Left lung (tissue), 10 donors: ENCODE measurements around the gene MTA1. TPM values are rescaled to one million over a fixed set of nuclear protein-coding genes. Genes with fewer than 3 reads are reported as not detected.

ENCODE experiments used
- ATAC-seq: fragments of 200-7000 bp; cut with Tn5 transposase; one replicate; pipeline ENCODE4 v1.9.1; 2020; ENCODE audit warnings: moderate library complexity
- DNase-seq, 4 donors: peaks; one replicate each; pipeline ENCODE4 v3.0.0-alpha.2; 2013 to 2020
- H3K27ac ChIP-seq, 2 donors: fragments of 200-600 bp; sonication (generic) in 1 of 2; one replicate each; pipeline versions ENCODE4 v1.5.0 to v1.8.0; 2020 to 2021
- H3K27me3 ChIP-seq, 2 donors: fragments of 200-600 bp; sonication (generic) in 1 of 2; one replicate each; pipeline versions ENCODE4 v1.5.0 to v1.8.0; 2020 to 2021
- H3K36me3 ChIP-seq, 2 donors: fragments of 200-600 bp; sonication (generic) in 1 of 2; one replicate each; pipeline versions ENCODE4 v1.5.0 to v1.8.0; 2020 to 2021
- H3K4me1 ChIP-seq, 2 donors: fragments of 200-600 bp; one replicate each; pipeline ENCODE4 v1.8.0; 2021
- H3K4me3 ChIP-seq, 2 donors: fragments of 200-600 bp; sonication (generic) in 1 of 2; one replicate each; pipeline versions ENCODE4 v1.5.0 to v1.8.0; 2020 to 2021; ENCODE audit warnings: mild to moderate bottlenecking in 1 of 2
- H3K9me3 ChIP-seq, 2 donors: fragments of 200-600 bp; sonication (generic) in 1 of 2; one replicate each; pipeline versions ENCODE4 v1.5.0 to v1.8.0; 2020 to 2021
- intact Hi-C, 2 donors: fragments of 100-400 bp; cut with DNase I; formaldehyde crosslinking; loops; one replicate each; pipeline versions ENCODE4 v1.11.2 to v1.14.2; 2022
- polyA plus RNA-seq, 6 donors: library from polyadenylated mRNA; unstranded; fragments of 120-200 nt; gene quantifications; one replicate each; pipeline ENCODE4 v1.2.1, GENCODE V29; 2013; ENCODE audit not compliant: insufficient read length in 6 of 6
- total RNA-seq, 2 donors: library from RNA; stranded (reverse); fragmentation: NEBNext Ultra II Directional; extraction: Animal tissue kit (Norgen Biotek cat#: 25700); gene quantifications; one replicate each; pipeline ENCODE4 v1.2.1, GENCODE V29; 2021
- TF ChIP-seq, protein P1 (sequence below), 2 donors: fragments of 200-600 bp; sonication (generic) in 1 of 2; IDR thresholded peaks; one replicate each; pipeline versions ENCODE4 v1.5.0 to v1.8.0; 2021; ENCODE audit warnings: antibody characterized with exemption in 2 of 2
- donor health status: DM: no; HTN: yes; CAD: no.
- donor health status: DM: no; HTN: no; CAD: no.

MTA1 gene
- total and polyA plus RNA-seq, 8 donors, result 60.6 to 165 (median 118) TPM

DNA sequence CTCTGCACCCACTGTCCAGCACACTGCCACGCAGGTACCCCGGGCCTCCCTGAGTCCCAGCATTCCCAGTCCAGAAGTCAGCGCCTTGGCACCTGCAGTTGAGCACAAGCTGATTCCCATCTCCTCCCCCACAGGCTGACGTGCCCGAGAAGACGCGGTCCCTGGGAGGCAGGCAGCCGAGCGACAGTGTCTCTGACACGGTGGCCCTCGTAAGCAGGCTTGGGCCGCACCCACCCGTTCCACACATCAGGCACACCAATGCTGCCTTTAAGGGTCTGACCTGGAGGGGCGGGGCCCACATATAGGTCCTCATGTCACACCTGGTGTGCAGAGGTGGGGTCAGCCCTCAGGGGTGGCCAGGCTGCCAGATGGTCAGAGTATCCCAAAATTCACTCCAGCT, 39.7 kb upstream of the MTA1 start:
- H3K27me3 ChIP-seq, result no peaks in the 10 kb centered on the region
- H3K4me1 ChIP-seq, result peaks cover 0 to 14% of the 10 kb centered on the region in 2 donors
- ATAC-seq (no peak), DNase-seq (peak in 1 of 4 donors; percentile 69)
- H3K27ac ChIP-seq, result no peak overlapping the region
- H3K9me3 ChIP-seq, result no peaks in the 10 kb centered on the region
- intact Hi-C loops, result no loop called here
- H3K4me3 ChIP-seq, result no peak overlapping the region
- peaks cover 0 to 54% of the 10 kb centered on the region in 2 donors for H3K36me3 ChIP-seq
- TF ChIP-seq, protein P1, sequence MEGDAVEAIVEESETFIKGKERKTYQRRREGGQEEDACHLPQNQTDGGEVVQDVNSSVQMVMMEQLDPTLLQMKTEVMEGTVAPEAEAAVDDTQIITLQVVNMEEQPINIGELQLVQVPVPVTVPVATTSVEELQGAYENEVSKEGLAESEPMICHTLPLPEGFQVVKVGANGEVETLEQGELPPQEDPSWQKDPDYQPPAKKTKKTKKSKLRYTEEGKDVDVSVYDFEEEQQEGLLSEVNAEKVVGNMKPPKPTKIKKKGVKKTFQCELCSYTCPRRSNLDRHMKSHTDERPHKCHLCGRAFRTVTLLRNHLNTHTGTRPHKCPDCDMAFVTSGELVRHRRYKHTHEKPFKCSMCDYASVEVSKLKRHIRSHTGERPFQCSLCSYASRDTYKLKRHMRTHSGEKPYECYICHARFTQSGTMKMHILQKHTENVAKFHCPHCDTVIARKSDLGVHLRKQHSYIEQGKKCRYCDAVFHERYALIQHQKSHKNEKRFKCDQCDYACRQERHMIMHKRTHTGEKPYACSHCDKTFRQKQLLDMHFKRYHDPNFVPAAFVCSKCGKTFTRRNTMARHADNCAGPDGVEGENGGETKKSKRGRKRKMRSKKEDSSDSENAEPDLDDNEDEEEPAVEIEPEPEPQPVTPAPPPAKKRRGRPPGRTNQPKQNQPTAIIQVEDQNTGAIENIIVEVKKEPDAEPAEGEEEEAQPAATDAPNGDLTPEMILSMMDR (IDR thresholded peaks at IDR 0.05), result no peak

DNA sequence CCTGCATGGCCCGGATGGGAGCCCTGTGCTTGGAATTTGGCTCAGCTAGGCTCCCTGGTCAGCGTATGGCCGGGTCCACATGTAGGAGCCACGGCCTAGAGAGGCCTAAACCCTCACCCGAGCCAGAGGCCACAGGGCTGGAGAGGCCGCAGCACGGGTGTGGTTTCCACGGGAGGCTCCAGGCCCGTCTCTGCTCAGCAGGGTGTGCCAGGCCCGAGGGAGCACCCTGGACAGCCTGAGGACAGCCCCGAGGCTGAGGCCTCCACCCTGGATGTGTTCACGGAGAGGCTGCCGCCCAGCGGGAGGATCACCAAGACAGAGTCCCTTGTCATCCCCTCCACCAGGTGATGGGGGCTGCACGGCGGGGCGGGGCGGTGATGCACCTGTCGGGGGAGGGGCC, 38.9 kb upstream of the MTA1 start:
- ATAC-seq (no peak), DNase-seq (peak in 1 of 4 donors; percentile 74)
- H3K36me3 ChIP-seq, result peaks cover 0 to 62% of the 10 kb centered on the region in 2 donors
- TF ChIP-seq, protein P1 (IDR thresholded peaks at IDR 0.05), result no peak
- H3K4me1 ChIP-seq, result peaks cover 0 to 10% of the 10 kb centered on the region in 2 donors
- H3K9me3 ChIP-seq, result no peaks in the 10 kb centered on the region
- H3K4me3 ChIP-seq, result no peak overlapping the region
- no peak overlapping the region for H3K27ac ChIP-seq
- no peaks in the 10 kb centered on the region for H3K27me3 ChIP-seq
- intact Hi-C loops, result no loop called here

DNA sequence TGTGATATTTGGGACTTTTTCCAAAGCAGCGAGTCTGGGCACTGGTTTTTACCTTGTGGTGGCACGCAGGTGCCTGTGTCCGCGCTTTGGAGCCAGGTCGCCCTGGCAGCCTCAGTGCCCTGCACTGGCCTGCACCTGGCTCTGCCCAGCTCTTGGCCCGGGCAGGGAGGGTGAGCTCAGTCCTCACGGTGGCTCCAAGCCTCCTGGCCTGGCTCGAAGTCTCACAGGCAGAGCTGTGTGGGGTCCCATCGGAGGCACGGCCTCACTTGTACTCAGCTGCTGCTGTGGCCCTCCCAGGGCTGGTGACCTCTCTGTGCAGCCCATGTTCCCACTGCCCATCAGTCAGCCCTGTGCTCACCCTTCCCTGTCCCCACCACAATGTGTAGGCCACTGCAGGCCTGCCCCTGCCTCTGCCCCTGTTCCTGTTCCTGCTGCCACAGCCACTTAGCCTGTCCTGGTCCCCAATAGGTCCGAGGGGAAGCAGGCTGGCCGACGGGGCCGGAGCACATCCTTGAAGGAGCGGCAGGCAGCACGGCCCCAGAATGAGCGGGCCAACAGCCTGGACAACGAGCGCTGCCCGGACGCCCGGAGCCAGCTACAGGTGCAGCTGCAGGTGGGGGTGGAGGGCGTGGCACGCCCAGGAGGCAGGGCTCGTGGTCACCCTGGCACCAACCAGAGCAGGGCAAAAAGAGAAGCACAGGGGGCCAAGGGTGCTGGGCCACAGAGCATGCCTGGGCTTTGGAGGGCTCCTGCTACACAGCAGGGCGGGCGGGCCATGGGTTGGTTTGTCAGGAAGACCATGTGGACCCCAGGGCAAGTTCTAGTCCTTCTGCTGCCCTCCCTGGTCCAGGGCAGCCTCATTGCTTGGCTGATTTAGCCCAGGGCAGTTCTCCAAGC, 37.9 kb upstream of the MTA1 start:
- intact Hi-C loops, result no loop called here
- Histone ChIP-seq H3K4me3 (no peak overlapping the region), H3K36me3 (peaks cover 0 to 67% of the 10 kb centered on the region in 2 donors)

DNA sequence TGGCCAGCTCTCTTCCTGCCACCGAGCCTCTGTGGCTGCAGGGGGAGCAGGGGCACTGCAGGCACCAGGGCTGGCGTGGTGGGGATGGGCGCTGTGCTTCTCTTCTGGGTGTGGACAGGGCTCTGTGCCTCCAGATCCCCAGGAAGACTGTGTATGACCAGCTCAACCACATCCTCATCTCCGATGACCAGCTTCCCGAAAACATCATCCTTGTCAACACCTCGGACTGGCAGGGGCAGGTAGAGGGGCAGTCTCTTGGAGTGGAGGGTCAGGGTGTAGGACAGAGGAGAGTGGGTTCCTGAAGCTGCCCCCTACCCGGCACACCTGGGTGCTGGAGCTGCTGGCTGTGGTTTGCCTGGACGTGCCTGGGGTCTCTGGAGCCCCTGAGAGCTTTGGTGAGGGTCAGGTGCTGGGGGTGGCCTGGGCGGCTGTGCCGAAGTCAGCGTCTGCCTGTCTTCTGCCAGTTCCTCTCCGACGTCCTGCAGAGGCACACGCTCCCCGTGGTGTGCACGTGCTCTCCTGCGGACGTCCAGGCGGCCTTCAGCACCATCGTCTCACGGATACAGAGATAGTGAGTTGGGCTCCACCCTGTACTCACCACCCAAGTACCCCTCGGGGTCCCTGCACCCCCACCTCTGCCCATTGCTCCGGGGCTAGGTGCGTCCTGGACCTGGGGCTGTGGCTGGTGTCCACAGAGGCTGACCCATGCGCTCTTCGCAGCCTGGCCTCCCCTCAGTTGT, 37.1 kb upstream of the MTA1 start:
- Histone ChIP-seq H3K9me3 (no peaks in the 10 kb centered on the region), H3K36me3 (peaks cover 0 to 75% of the 10 kb centered on the region in 2 donors), H3K4me3 (no peak overlapping the region), H3K4me1 (no peaks in the 10 kb centered on the region), H3K27me3 (no peaks in the 10 kb centered on the region), H3K27ac (no peak overlapping the region)
- no peak for ATAC-seq
- DNase-seq, result peak in 1 of 4 donors; percentile 71
- TF ChIP-seq, protein P1 (IDR thresholded peaks at IDR 0.05), result no peak
- intact Hi-C loops, result no loop called here

More for the DNA sequence above, 37.9 kb upstream of the MTA1 start:
- peaks cover 0 to under 1% of the 10 kb centered on the region in 2 donors for H3K4me1 ChIP-seq
- DNase-seq, result peak in 1 of 4 donors; percentile 65
- no peaks in the 10 kb centered on the region for H3K9me3 ChIP-seq
- no peak overlapping the region for H3K27ac ChIP-seq
- TF ChIP-seq, protein P1 (IDR thresholded peaks at IDR 0.05), result no peak
- H3K27me3 ChIP-seq, result no peaks in the 10 kb centered on the region
- no peak for ATAC-seq
